Dendritic cell treated with granulocyte-macrophage colony-stimulating factor and Interleukin-4, amounts not matched to agents 40 ng/mL and 50 ng/mL, for 4 days (primary cell): ENCODE results near the gene PRPS1L1.

Experiments
- H3K27ac Mint-ChIP-seq: one replicate; pipeline ENCODE4 v1.8.0; 2022; ENCODE audit warnings: mild to moderate bottlenecking, mixed read lengths
- H3K27me3 Mint-ChIP-seq: one replicate; pipeline ENCODE4 v1.8.0; 2022; ENCODE audit warnings: mild to moderate bottlenecking, mixed read lengths
- H3K36me3 Mint-ChIP-seq: one replicate; pipeline ENCODE4 v1.8.0; 2022; ENCODE audit warnings: low read depth, mixed read lengths
- H3K4me1 Mint-ChIP-seq: one replicate; pipeline ENCODE4 v1.8.0; 2022; ENCODE audit warnings: low read depth, mixed read lengths
- H3K4me3 Mint-ChIP-seq: one replicate; pipeline ENCODE4 v1.8.0; 2022; ENCODE audit warnings: mild to moderate bottlenecking, moderate library complexity, mixed read lengths
- H3K9me3 Mint-ChIP-seq: one replicate; pipeline ENCODE4 v1.8.0; 2022; ENCODE audit warnings: mixed read lengths
- intact Hi-C: fragments of 100-400 bp; cut with micrococcal nuclease; formaldehyde crosslinking; loops from one replicate; pipeline ENCODE4 v1.15.0; 2022

The PRPS1L1 gene

GRCh38 chr7:18027628-18028027 lies at the start of gene PRPS1L1:
PRPS1L1 (minus strand) TSS chr7:18027846.
- Mint-ChIP-seq H3K36me3 (no peaks in the 10 kb centered on the region), H3K9me3 (no peaks in the 10 kb centered on the region), H3K27me3 (no peaks in the 10 kb centered on the region), H3K4me3 (no peak within 1 kb of the TSS), H3K4me1 (no peaks in the 10 kb centered on the region), H3K27ac (no peak within 1 kb of the TSS)
- intact Hi-C loops = no loop called here

- Mint-ChIP-seq H3K4me3 (no peak overlapping the region), H3K27ac (no peak overlapping the region), H3K27me3 (no peaks in the 10 kb centered on the region), H3K36me3 (peaks cover 3% of the 10 kb centered on the region), H3K4me1 (no peaks in the 10 kb centered on the region), H3K9me3 (peaks cover 9% of the 10 kb centered on the region)
- intact Hi-C loops = no loop called here
These were observed 48.8 kb upstream of the PRPS1L1 start for GRCh38 chr7:18076461-18076860.

- no peaks in the 10 kb centered on the region for H3K9me3 Mint-ChIP-seq
- intact Hi-C loops = no loop called here
- no peaks in the 10 kb centered on the region for H3K4me1 Mint-ChIP-seq
- H3K4me3 Mint-ChIP-seq = no peak overlapping the region
- H3K27me3 Mint-ChIP-seq = no peaks in the 10 kb centered on the region
- H3K27ac Mint-ChIP-seq = no peak overlapping the region
- no peaks in the 10 kb centered on the region for H3K36me3 Mint-ChIP-seq
These were observed 41.1 kb upstream of the PRPS1L1 start for GRCh38 chr7:18068745-18069144.

GRCh38 chr7:18064242-18064838 lies 36.7 kb upstream of the PRPS1L1 start:
- intact Hi-C loops = loop anchor here (1.0 kb wide), 1 partner anchor 281 kb away; no protein-coding TSS in a partner anchor
- Mint-ChIP-seq H3K4me1 (no peaks in the 10 kb centered on the region), H3K27ac (no peak overlapping the region), H3K9me3 (no peaks in the 10 kb centered on the region), H3K4me3 (no peak overlapping the region), H3K36me3 (no peaks in the 10 kb centered on the region), H3K27me3 (no peaks in the 10 kb centered on the region)

GRCh38 chr7:18063149-18063901 lies 35.7 kb upstream of the PRPS1L1 start:
- Mint-ChIP-seq H3K9me3 (no peaks in the 10 kb centered on the region), H3K36me3 (no peaks in the 10 kb centered on the region), H3K4me1 (no peaks in the 10 kb centered on the region), H3K27me3 (no peaks in the 10 kb centered on the region), H3K27ac (no peak overlapping the region), H3K4me3 (no peak overlapping the region)
- intact Hi-C loops = no loop called here

- Mint-ChIP-seq H3K4me3 (no peak overlapping the region), H3K27ac (no peak overlapping the region), H3K27me3 (peaks cover 1% of the 10 kb centered on the region), H3K4me1 (no peaks in the 10 kb centered on the region), H3K9me3 (no peaks in the 10 kb centered on the region), H3K36me3 (no peaks in the 10 kb centered on the region)
- intact Hi-C loops = no loop called here
These were observed 31.5 kb upstream of the PRPS1L1 start for GRCh38 chr7:18059171-18059570.

- H3K4me1 Mint-ChIP-seq = no peaks in the 10 kb centered on the region
- H3K9me3 Mint-ChIP-seq = no peaks in the 10 kb centered on the region
- no peak overlapping the region for H3K4me3 Mint-ChIP-seq
- no peaks in the 10 kb centered on the region for H3K36me3 Mint-ChIP-seq
- intact Hi-C loops = no loop called here
- peaks cover 1% of the 10 kb centered on the region for H3K27me3 Mint-ChIP-seq
- H3K27ac Mint-ChIP-seq = no peak overlapping the region
These were observed 26.3 kb upstream of the PRPS1L1 start for GRCh38 chr7:18053941-18054340.

GRCh38 chr7:18053177-18053928 lies 25.7 kb upstream of the PRPS1L1 start:
- no peaks in the 10 kb centered on the region for H3K36me3 Mint-ChIP-seq
- H3K9me3 Mint-ChIP-seq = no peaks in the 10 kb centered on the region
- no peak overlapping the region for H3K27ac Mint-ChIP-seq
- intact Hi-C loops = no loop called here
- no peak overlapping the region for H3K4me3 Mint-ChIP-seq
- H3K27me3 Mint-ChIP-seq = peaks cover 1% of the 10 kb centered on the region
- no peaks in the 10 kb centered on the region for H3K4me1 Mint-ChIP-seq

GRCh38 chr7:18049262-18049661 lies 21.6 kb upstream of the PRPS1L1 start:
- no peak overlapping the region for H3K27ac Mint-ChIP-seq
- no peaks in the 10 kb centered on the region for H3K36me3 Mint-ChIP-seq
- no peaks in the 10 kb centered on the region for H3K4me1 Mint-ChIP-seq
- H3K27me3 Mint-ChIP-seq = no peaks in the 10 kb centered on the region
- H3K4me3 Mint-ChIP-seq = no peak overlapping the region
- no peaks in the 10 kb centered on the region for H3K9me3 Mint-ChIP-seq
- intact Hi-C loops = no loop called here

- H3K4me3 Mint-ChIP-seq = no peak overlapping the region
- intact Hi-C loops = no loop called here
- H3K27me3 Mint-ChIP-seq = peaks cover 2% of the 10 kb centered on the region
- H3K9me3 Mint-ChIP-seq = peaks cover 9% of the 10 kb centered on the region
- no peaks in the 10 kb centered on the region for H3K36me3 Mint-ChIP-seq
- H3K4me1 Mint-ChIP-seq = no peaks in the 10 kb centered on the region
- no peak overlapping the region for H3K27ac Mint-ChIP-seq
These were observed 19.0 kb upstream of the PRPS1L1 start for GRCh38 chr7:18046601-18047000.

GRCh38 chr7:18045171-18045570 lies 17.5 kb upstream of the PRPS1L1 start:
- Mint-ChIP-seq H3K9me3 (peaks cover 9% of the 10 kb centered on the region), H3K27me3 (peaks cover 2% of the 10 kb centered on the region), H3K36me3 (no peaks in the 10 kb centered on the region), H3K4me3 (no peak overlapping the region), H3K4me1 (no peaks in the 10 kb centered on the region), H3K27ac (no peak overlapping the region)
- intact Hi-C loops = no loop called here

GRCh38 chr7:18041191-18041590 lies 13.5 kb upstream of the PRPS1L1 start:
- Mint-ChIP-seq H3K4me3 (no peak overlapping the region), H3K27me3 (peaks cover 2% of the 10 kb centered on the region), H3K27ac (no peak overlapping the region), H3K9me3 (peaks cover 9% of the 10 kb centered on the region), H3K4me1 (no peaks in the 10 kb centered on the region), H3K36me3 (no peaks in the 10 kb centered on the region)
- intact Hi-C loops = no loop called here

GRCh38 chr7:18040196-18040595 lies 12.6 kb upstream of the PRPS1L1 start:
- Mint-ChIP-seq H3K27ac (no peak overlapping the region), H3K4me1 (no peaks in the 10 kb centered on the region), H3K27me3 (peaks cover 2% of the 10 kb centered on the region), H3K4me3 (no peak overlapping the region), H3K36me3 (no peaks in the 10 kb centered on the region), H3K9me3 (peaks cover 9% of the 10 kb centered on the region)
- intact Hi-C loops = no loop called here

GRCh38 chr7:18038382-18038781 lies 10.7 kb upstream of the PRPS1L1 start:
- Mint-ChIP-seq H3K4me3 (no peak overlapping the region), H3K9me3 (peaks cover 9% of the 10 kb centered on the region), H3K27me3 (peaks cover 2% of the 10 kb centered on the region), H3K36me3 (no peaks in the 10 kb centered on the region), H3K4me1 (no peaks in the 10 kb centered on the region), H3K27ac (no peak overlapping the region)
- intact Hi-C loops = no loop called here
